GM21423 (cell line): ENCODE results near the gene LYZL4.

ENCODE experiments used
- ATAC-seq: cut with Tn5 transposase; IDR thresholded peaks from one replicate; pipeline ENCODE4 v1.9.1; 2021; ENCODE audit warnings: mild to moderate bottlenecking, moderate library complexity; ENCODE audit not compliant: unreplicated experiment

LYZL4 gene

GRCh38 chr3:42375121-42375800 lies 35.1 kb downstream of the LYZL4 start:
- no peak for ATAC-seq

- ATAC-seq, result no peak
Observed at GRCh38 chr3:42371776-42372175, 38.6 kb downstream of the LYZL4 start.

- ATAC-seq, result no peak
Observed at GRCh38 chr3:42369832-42370231, 40.6 kb downstream of the LYZL4 start.

- ATAC-seq, result no peak
Observed at GRCh38 chr3:42369304-42369703, 41.1 kb downstream of the LYZL4 start.

GRCh38 chr3:42368861-42369260 lies 41.5 kb downstream of the LYZL4 start:
- ATAC-seq, result no peak

GRCh38 chr3:42367903-42368302 lies 42.5 kb downstream of the LYZL4 start:
- no peak for ATAC-seq

GRCh38 chr3:42366550-42366949 lies 43.9 kb downstream of the LYZL4 start:
- ATAC-seq, result no peak

- ATAC-seq, result no peak
Observed at GRCh38 chr3:42357335-42357734, 53.1 kb downstream of the LYZL4 start.

- ATAC-seq, result no peak
Observed at GRCh38 chr3:42355612-42356011, 54.8 kb downstream of the LYZL4 start.

- ATAC-seq, result no peak
Observed at GRCh38 chr3:42353631-42354030, 56.8 kb downstream of the LYZL4 start.

- ATAC-seq, result no peak
Observed at GRCh38 chr3:42351207-42351606, 59.2 kb downstream of the LYZL4 start.

GRCh38 chr3:42349765-42350594 lies 60.4 kb downstream of the LYZL4 start:
- no peak for ATAC-seq

- no peak for ATAC-seq
Observed at GRCh38 chr3:42347928-42348327, 62.5 kb downstream of the LYZL4 start.
